22Rv1 (cell line): ENCODE results near the gene RRP12.

Source experiments
- H3K27ac ChIP-seq: fragments of 450-650 bp; 2 replicates; pipeline ENCODE4 v1.5.1; 2017
- ZFX ChIP-seq: fragments of 450-650 bp; IDR thresholded peaks from 2 replicates; pipeline ENCODE4 v1.6.1; 2017; ENCODE audit warnings: antibody characterized with exemption, borderline replicate concordance
- TF ChIP-seq, protein P1 (sequence below): fragments of 450-650 bp; IDR thresholded peaks from 2 replicates; pipeline ENCODE4 v1.5.1; 2017; ENCODE audit warnings: mild to moderate bottlenecking

Gene RRP12, protein sequence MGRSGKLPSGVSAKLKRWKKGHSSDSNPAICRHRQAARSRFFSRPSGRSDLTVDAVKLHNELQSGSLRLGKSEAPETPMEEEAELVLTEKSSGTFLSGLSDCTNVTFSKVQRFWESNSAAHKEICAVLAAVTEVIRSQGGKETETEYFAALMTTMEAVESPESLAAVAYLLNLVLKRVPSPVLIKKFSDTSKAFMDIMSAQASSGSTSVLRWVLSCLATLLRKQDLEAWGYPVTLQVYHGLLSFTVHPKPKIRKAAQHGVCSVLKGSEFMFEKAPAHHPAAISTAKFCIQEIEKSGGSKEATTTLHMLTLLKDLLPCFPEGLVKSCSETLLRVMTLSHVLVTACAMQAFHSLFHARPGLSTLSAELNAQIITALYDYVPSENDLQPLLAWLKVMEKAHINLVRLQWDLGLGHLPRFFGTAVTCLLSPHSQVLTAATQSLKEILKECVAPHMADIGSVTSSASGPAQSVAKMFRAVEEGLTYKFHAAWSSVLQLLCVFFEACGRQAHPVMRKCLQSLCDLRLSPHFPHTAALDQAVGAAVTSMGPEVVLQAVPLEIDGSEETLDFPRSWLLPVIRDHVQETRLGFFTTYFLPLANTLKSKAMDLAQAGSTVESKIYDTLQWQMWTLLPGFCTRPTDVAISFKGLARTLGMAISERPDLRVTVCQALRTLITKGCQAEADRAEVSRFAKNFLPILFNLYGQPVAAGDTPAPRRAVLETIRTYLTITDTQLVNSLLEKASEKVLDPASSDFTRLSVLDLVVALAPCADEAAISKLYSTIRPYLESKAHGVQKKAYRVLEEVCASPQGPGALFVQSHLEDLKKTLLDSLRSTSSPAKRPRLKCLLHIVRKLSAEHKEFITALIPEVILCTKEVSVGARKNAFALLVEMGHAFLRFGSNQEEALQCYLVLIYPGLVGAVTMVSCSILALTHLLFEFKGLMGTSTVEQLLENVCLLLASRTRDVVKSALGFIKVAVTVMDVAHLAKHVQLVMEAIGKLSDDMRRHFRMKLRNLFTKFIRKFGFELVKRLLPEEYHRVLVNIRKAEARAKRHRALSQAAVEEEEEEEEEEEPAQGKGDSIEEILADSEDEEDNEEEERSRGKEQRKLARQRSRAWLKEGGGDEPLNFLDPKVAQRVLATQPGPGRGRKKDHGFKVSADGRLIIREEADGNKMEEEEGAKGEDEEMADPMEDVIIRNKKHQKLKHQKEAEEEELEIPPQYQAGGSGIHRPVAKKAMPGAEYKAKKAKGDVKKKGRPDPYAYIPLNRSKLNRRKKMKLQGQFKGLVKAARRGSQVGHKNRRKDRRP (N-terminal part only)

DNA sequence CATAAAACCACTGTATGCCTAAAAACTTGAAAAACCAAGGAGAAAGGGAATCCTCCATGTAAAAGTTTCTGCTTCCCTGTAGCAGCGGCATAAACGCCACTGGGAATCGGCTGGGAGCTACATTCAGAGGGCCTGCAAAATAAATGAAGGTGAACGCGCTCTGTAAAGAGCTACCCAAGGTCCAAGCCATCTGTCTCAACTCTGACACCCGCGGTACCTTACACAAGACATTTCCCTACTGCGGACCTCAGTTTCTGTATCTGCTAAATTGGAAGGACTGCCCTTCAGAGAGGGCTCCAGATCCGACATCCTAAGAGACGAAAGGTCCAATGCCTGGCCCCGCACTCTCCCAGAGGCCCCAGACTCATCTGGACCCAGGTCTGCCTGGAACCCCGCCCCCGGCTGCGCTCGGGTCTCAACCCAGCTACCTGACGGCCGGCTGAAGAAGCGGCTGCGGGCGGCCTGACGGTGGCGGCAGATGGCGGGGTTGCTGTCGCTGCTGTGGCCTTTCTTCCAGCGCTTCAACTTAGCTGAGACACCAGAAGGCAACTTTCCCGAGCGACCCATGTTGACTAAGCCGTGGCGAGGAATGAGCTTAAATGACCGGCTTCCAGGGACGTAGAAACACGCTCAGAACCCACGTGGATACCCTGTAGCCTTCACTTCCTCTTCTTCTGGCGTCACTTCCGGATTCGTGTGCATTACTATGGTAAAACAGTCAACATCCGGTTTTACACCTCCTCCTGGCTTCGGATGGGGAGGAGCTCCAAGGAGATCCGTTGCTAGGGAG lies at the start of gene RRP12:
RRP12 (minus strand) TSS at position 676 of the 790 bp plus-strand sequence; CDS start at position 567, 109 bp downstream.
- TF ChIP-seq, protein P1, sequence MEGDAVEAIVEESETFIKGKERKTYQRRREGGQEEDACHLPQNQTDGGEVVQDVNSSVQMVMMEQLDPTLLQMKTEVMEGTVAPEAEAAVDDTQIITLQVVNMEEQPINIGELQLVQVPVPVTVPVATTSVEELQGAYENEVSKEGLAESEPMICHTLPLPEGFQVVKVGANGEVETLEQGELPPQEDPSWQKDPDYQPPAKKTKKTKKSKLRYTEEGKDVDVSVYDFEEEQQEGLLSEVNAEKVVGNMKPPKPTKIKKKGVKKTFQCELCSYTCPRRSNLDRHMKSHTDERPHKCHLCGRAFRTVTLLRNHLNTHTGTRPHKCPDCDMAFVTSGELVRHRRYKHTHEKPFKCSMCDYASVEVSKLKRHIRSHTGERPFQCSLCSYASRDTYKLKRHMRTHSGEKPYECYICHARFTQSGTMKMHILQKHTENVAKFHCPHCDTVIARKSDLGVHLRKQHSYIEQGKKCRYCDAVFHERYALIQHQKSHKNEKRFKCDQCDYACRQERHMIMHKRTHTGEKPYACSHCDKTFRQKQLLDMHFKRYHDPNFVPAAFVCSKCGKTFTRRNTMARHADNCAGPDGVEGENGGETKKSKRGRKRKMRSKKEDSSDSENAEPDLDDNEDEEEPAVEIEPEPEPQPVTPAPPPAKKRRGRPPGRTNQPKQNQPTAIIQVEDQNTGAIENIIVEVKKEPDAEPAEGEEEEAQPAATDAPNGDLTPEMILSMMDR, result peak; percentile 18
- TF ChIP-seq ZFX, result no peak
- H3K27ac ChIP-seq, result peak within 1 kb of the TSS; percentile 85

DNA sequence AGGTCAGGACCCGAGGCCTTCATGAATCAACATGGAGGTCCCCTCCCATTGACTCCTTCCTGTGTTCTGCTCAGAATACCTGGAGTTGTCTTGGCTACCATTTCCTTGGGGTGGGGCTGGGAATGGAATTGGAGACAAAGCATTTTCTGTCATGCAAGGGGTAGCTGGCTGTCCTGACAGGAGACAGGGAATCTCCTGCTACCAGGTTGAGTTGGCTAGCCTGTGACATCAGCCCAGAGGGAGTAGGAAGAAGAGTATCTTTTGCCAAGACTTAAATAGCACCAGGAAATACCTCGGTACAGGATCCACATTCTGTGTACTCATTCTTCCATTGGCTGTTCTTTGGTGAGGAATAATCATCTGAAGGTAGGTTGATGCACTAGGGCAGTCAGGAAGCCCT lies 49.7 kb upstream of the RRP12 start:
- no peak overlapping the region for H3K27ac ChIP-seq
- TF ChIP-seq, protein P1, result no peak
- TF ChIP-seq ZFX, result no peak

DNA sequence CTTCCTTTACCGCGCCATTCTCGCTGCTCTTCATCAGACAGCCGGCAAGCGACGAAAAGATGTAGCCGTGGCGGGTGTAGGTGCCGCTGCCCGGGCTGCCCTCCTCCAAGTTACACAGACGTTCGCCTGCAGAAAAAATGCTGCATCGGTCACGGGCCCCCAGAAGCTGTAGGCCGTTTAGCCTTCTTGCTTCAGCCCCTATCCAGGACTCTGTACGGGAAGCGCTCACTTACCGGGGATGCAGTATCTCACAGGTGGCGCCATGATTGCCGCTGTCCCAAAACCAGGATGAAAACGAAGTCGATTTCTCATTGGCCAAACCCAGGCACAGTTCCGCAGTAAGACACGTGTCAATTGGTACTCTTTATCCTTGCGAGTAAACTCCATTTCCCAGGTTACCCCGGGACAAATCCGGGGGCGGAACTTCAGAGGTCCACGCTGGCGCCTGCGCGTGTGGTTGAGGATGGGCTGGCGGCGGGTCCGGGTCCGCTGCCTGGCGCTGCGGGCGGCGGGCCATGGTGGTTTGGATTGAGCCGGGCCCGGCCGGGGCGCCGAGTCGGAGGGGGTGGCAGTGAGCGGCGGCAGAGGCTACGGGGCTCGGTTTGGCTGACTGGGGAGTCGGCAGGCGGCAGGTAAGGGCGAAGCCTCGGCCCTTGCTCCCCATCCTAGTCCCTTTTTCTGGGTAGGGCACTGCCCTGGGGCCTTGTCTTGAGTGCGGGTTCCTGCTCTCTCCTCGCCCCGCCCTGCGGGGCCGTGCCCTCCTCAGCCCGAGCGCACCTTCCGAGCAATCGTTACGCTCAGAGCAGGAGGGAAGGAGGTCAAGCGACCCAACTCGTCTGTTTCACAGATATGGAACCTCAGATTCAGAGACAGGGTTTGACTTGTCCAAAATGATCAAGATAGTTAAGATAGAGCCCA lies 44.8 kb upstream of the RRP12 start, which contains the start of the genes EXOSC1 and ZDHHC16:
EXOSC1 (minus strand) TSS at position 285 of the 918 bp plus-strand sequence; CDS start at position 264, 21 bp downstream.
ZDHHC16 (plus strand) TSS at position 454 of the 918 bp plus-strand sequence. CDS start 5,501 bp downstream, outside the sequence.
- H3K27ac ChIP-seq, result peak within 1 kb of the TSS; percentile 60
- no peak for TF ChIP-seq ZFX
- TF ChIP-seq, protein P1, result peak; percentile 30; the same call in 1 of the 2 replicates

DNA sequence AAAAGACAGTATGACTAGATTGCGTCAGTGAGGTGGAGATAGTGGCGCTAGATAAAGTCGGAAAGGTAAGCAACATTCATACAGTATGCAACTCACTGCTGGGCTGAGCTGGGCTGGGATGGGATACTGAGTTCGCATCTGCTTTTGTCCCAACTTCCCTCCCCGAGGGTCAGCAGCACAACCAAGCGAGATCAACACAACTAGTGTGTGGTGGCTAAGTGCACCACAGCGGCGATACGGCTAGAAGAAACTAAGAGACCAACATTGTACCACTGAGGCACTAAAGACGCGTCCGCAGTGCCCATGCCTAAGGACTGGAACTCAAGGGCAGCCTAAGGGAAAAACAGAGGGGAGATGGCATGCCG lies 44.2 kb upstream of the RRP12 start:
- TF ChIP-seq ZFX, result no peak
- TF ChIP-seq, protein P1, result no peak
- H3K27ac ChIP-seq, result peak overlapping the region; percentile 60

DNA sequence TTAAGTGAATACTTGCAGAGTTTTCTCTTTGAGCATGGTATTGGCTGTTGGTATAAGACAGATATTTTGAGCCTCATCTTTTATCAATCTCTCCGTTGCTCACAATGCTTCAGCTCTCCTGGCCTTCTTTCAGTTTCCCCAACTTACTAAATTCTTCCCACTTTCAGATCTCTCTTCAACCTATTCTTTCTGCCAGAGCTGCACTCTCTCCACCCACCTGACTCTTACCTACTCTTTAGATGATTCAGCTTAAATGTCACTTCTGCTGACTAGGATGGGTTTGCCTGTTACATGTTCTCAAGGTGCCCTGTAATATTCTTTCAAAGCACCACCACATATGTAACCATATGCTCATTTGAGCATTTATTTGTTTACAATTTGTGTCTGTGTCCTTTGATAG lies 43.1 kb upstream of the RRP12 start:
- TF ChIP-seq, protein P1, result no peak
- TF ChIP-seq ZFX, result no peak

More for the DNA sequence above, 43.1 kb upstream of the RRP12 start:
- no peak overlapping the region for H3K27ac ChIP-seq
